GM19438 (cell line): Measurements from ENCODE around the gene TRAF1.

Experiments used
- ATAC-seq: cut with Tn5 transposase; IDR thresholded peaks from one replicate; pipeline ENCODE4 v1.9.1; 2021; ENCODE audit warnings: low read depth; ENCODE audit not compliant: unreplicated experiment

Gene TRAF1

DNA sequence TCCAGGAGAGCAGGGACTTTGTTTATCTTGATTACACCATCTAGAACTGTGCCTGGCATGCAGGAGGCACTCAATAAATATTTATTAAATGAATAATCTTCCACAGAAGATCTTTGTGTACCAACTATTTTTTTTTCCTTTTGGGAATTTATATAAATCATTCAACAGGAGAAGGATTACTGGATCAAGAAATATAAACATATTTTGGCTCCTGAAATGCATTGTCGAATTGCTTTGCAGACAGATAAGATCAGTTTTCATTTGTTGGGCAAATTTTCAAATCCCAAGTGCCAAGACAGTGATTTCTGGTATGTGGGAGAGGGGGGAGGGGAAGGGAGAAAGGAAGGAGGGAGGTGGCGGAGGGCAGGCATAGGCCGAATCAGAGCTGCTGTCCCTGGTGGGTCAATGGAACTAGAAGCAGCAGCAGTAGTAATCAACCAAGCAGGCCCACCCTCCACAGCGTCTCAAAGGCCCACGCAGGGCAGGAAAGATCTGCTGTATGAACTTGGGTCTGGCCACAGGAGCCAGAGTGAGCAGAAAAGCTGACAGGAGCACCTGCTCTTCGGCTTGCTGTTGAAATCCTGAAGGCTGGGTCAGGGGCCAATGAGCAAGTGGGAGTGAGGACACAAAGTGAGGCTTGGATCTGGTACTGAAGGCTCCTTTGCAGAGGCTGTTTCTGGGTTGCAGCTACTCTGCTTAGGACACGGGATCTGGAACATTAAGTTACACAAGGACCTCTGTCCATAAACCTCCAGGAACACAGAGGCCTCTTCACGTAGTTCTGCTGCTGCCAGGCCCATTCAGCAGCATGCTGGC, 15.8 kb upstream of the TRAF1 start:
- ATAC-seq, result no peak

GRCh38 chr9:120941046-120941770, 14.6 kb upstream of the TRAF1 start:
- ATAC-seq, result no peak

DNA sequence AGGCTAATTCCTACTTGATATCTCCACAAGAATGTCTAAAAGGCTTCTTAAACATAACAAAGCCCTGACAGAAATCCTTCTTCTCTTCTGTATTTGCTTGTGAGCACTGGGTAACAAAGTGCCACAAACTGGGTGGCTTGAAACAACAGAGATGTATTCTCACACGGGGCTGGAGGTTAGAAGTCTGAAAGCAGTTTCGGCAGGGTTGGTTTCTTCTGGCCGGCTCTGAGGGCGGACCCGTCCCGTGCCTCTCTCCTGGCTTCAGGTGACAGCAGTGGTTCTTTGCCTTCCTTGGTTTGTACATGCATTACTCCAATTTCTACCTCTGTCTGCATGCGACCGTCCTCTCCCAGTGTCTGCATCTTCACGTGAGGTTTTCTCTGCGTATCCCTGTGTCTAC, 14.0 kb upstream of the TRAF1 start:
- ATAC-seq, result no peak

- no peak for ATAC-seq
Measured at GRCh38 chr9:120938851-120939250, 12.3 kb upstream of the TRAF1 start.

GRCh38 chr9:120937596-120937995, 11.0 kb upstream of the TRAF1 start:
- ATAC-seq, result no peak

- no peak for ATAC-seq
Measured at GRCh38 chr9:120937127-120937526, 10.5 kb upstream of the TRAF1 start.

GRCh38 chr9:120936764-120937122, 10.1 kb upstream of the TRAF1 start:
- no peak for ATAC-seq

- ATAC-seq, result peak; percentile 42
Measured at GRCh38 chr9:120936011-120936763, 9.6 kb upstream of the TRAF1 start.

- ATAC-seq, result no peak
Measured at GRCh38 chr9:120935383-120935857, 8.8 kb upstream of the TRAF1 start.

GRCh38 chr9:120934281-120934680, 7.7 kb upstream of the TRAF1 start:
- no peak for ATAC-seq

DNA sequence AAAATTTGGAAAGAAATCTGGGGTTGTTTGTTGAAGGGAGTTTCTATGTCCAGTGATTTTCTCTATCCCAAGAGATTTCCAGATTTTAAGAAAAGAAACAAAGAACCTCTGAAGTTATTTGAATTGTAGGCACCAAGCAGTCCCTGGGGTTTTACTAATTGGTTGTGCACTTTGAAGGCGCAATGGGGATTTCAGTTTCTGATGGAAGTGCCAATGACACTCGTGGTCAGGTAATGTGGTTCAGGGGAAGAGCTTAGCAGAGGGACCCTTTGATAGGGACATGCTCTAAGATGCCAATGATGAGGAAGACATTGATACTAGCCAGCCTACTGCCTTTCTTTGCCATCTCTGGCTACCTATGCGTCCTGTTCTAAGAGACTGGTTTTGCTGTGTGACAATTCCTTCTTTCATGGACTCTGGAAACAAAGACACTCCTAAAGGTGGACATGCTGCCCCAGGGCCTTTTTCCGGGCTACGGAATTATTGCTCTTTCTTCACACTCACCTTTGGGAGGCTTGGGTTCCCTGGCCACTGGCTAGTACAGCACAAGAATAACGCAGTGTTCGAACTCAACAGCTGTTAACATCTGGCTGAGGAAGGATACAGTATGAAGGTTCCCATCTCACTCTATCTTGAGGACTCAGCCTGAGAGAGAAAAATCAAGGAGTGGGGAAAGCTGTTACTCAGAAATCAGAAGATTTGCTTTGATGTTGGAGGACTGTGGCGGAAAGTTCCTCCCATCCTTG, 6.9 kb upstream of the TRAF1 start:
- ATAC-seq, result no peak

GRCh38 chr9:120932086-120932823, 5.7 kb upstream of the TRAF1 start:
- ATAC-seq, result no peak

GRCh38 chr9:120931231-120932085, 4.9 kb upstream of the TRAF1 start:
- peak; percentile 32 for ATAC-seq

DNA sequence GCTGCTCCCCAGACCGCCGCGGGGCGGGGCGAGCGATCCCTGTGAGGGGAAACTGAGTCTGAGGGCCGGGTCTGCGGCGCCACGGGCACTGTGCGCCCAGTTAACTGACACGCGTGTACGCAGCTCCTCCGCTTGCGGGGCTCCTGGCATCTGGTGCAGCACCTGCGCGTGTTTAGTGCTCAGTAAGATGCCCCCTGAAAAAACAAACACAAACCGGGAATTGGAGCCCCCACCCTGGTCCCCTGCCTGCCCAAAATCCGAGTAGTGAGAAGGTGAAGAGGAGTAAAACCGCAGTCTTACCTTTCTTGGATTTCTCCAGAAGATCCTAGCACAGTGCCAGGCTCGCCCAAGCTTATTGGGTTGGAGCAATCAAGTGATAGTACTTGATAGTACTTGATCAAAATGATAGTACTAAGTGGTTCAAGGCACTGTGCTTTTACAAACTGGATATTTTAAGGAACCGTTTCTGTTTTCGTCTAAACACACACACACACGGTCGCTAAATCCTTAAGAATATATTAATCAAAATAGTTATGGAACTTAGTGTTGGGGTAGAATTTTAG, 2.7 kb upstream of the TRAF1 start:
- ATAC-seq, result peak; percentile 1

- peak; percentile 37 for ATAC-seq
Measured at GRCh38 chr9:120928483-120929228, 2.1 kb upstream of the TRAF1 start.

GRCh38 chr9:120928015-120928482, 1.5 kb upstream of the TRAF1 start:
- ATAC-seq, result no peak

- no peak for ATAC-seq
Measured at GRCh38 chr9:120927269-120928014, 846 bp upstream of the TRAF1 start.
